ENCODE results near the gene IBA57. TPM values are rescaled to one million over a fixed set of nuclear protein-coding genes. Genes with fewer than 3 reads are reported as not detected.

Gene IBA57
- total RNA-seq, 1 donor from 2014 or later, result 10.4 TPM

DNA sequence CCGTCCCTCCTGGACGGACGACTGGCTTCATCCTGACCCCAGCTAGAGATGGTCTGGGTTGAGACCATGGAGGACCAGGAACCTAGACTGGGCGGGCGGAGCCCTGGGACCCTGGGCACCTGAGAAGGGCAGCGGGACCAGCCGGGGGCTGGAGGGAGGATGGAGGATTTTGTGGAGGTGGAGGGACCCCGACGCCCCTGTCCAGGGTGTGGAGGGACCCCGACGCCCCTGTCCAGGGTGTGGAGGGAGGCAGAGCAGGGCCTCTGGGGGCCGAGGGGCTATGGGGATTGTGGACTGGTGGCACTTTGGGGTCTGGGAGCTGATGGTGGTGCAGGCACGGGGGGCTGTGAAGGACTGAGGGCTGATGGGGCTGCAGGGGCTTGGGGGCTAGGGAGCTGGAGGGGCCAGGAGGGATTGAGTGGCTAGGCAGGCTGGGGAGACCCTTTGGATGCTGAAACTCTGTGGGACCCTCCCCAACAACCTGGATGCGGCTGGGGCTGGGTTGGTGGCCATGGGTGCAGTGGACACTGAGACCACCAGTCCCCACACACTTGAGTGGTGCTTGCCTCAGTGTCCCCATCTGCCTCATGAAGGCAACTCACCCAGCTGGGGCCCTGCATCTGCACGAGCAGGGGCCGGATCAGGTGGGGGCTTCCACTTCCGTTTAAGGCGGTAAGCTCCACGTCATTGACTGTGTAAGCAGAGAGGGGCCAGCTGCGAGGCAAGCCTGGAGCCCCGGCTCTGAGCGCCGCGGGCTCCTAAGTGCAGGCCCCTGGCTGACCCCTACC lies 8.5 kb upstream of the IBA57 start:
- no peak for DNase-seq (ENCODE audit: low read depth)

DNA sequence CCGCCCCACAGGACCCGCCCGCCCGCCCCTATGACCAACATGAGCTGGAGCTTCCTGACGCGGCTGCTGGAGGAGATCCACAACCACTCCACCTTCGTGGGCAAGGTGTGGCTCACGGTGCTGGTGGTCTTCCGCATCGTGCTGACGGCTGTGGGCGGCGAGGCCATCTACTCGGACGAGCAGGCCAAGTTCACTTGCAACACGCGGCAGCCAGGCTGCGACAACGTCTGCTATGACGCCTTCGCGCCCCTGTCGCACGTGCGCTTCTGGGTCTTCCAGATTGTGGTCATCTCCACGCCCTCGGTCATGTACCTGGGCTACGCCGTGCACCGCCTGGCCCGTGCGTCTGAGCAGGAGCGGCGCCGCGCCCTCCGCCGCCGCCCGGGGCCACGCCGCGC lies 7.9 kb upstream of the IBA57 start:
- no peak for DNase-seq (ENCODE audit: low read depth)

DNA sequence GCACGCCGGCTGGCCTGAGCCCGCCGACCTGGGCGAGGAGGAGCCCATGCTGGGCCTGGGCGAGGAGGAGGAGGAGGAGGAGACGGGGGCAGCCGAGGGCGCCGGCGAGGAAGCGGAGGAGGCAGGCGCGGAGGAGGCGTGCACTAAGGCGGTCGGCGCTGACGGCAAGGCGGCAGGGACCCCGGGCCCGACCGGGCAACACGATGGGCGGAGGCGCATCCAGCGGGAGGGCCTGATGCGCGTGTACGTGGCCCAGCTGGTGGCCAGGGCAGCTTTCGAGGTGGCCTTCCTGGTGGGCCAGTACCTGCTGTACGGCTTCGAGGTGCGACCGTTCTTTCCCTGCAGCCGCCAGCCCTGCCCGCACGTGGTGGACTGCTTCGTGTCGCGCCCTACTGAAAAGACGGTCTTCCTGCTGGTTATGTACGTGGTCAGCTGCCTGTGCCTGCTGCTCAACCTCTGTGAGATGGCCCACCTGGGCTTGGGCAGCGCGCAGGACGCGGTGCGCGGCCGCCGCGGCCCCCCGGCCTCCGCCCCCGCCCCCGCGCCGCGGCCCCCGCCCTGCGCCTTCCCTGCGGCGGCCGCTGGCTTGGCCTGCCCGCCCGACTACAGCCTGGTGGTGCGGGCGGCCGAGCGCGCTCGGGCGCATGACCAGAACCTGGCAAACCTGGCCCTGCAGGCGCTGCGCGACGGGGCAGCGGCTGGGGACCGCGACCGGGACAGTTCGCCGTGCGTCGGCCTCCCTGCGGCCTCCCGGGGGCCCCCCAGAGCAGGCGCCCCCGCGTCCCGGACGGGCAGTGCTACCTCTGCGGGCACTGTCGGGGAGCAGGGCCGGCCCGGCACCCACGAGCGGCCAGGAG lies 7.2 kb upstream of the IBA57 start:
- no peak for DNase-seq (ENCODE audit: low read depth)

DNA sequence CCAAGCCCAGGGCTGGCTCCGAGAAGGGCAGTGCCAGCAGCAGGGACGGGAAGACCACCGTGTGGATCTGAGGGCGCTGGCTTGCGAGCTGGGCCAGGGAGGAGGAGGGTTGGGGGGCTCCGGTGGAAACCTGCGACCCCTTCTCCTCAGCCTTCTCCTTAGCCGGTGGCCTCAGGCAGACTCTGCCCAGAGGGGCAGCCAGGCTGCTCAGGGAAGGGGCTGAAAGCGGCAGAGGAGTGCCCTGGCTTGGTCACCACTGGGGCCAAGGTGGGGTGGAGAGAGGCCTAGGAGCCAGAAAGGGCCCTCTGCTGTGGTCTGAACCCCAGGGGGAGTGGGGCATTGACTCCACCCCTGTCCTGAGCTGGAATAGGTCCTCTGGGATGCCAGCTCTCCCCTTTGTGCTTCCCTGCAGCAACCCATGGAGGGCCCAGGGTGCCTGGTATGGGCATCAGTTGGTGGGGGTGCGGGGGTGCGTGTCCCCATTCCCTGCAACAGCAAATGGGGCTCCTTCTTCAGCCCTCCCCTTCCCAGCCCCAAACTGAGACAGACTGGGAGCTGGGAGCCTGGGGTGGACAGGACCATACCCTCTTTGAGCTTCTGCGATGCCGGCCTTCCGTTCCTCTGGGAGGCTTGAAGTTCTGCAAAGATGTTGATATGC lies 6.5 kb upstream of the IBA57 start:
- no peak for DNase-seq (ENCODE audit: low read depth)

DNA sequence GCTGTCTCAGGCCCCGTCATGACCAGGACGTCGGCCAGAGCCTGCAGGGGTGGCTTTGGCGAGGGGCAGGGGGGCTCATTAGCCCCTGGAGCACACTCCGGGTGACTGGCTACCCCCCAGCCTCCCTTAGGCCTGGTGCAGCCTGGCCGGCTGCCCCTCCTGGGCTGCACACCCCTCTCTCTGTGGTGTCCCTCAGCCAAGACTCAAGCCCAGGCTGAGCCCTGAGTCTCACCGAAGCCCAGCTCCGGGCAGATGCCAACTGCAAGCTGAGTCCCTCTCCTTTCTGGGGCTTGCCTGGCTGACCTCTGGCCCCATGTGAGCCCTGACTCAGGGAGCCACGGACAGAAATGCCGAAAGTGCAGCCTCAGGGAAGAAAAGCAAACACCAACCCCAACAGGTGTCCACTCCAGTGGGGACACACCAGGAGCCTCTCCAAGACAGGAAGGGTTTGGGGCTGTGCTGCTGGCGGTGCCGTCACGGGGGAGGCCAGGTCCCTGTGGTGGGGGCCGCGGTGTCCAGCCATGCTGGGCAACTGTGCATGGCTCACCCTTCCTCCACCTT lies 5.3 kb upstream of the IBA57 start:
- DNase-seq (ENCODE audit: low read depth), result no peak

DNA sequence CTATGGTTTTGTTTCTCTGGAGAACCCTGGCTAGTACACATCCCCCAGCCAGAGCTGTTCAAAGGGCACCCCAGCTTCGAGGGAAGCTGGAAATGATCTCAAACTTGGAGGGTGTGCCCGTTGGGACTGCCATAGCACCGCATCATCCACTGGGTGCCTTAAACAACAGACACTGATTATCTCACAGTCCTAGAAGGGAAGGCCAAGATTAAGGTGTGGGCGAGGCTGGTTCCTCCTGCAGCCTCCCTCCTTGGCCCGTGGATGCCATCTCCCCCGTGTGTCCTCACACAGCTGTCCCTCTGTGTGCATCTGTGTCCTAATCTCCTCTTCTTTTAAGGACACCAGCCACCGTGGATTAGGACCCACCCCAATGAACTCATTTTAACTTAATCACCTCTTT lies 4.2 kb upstream of the IBA57 start:
- no peak for DNase-seq (ENCODE audit: low read depth)

DNA sequence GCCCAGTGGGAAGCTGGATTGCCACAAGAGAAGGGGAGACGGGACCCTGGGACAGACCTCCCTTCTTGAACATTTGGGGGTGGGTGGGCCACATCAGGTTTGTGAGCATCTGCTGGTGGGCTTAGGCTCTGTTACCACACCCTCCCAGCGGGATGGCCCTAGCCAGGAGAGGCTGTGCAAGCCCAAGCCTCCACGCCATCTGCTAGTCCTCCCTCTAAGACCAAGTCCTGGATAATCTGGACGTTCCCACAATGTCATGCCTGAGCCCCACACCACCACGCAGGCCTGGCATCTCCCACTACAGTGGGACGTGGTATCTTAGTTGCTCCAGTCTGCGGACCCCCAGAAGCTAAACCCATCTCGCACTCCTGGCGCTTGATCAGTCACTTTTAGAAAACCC lies 3.7 kb upstream of the IBA57 start:
- DNase-seq (ENCODE audit: low read depth), result no peak

DNA sequence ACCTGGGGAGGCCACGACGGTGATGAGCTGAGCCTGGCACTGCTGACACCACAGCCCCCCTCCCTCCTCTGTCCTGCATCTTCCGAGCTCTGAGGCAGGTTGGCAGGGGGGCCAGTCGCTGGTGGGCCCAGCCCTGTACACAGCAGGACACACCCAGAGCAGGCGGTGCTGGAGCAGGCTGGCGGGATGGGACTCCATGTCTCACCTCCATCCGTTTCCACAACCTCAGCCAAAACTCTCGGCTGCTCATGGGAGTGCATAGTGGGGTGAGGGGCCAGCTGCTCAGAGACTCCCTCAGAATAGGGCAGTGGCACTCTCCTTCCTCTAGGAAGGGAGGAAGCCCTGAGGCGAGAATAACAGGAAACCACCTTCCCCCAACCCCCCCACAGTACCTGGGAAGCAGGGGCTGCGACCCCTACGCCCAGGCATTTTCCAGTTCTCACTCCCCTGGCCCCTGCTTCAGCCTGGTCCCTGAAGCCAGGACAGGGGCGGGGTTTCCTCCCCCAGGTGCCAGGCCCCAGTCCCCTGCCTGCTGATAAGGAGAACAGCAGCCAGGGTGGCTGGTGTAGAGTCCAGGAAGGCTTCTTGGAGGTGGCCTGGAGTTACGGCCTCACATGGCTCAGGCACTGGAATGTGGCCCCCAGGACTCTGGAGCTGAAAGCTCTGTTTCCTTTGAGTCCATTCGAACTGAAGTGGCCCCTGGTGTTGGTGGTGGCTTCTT lies 3.2 kb upstream of the IBA57 start:
- DNase-seq (ENCODE audit: low read depth), result no peak

DNA sequence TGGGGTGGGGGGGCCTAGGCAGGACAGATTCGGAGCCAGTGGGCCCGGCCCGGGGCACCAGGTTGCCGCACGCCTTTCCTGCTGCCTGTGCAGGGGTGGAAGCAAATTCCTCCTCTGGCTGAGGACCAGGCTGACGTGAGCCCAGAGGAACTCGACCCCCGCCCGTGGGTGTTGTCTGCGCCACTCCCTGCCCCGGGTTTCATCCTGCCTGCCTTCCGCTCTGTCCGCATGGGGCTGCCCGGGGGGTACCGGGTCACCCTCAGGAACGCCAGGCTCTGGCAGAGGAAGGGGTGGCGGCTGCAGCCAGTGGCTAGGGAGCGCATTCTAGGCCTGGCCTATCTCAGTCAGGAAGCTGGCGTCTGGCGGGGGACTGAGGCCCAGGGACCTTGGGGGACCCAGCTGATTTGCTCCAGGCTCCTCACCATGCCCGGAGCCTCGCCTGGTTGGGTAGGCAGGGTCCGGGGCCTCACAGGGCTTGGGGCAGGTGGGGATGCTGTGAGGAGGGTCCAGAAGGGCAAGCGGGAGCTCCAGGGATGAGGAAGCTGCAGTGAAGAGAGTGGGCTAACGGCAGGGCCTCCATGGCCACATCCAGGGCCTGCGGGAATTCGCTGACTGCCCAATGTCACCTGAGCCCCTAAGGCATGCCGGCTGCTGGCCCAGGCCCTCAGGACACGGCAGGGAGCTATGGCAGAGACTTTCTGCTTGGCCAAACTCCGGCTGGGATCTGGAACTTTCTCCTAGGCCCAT lies 2.4 kb upstream of the IBA57 start:
- DNase-seq (ENCODE audit: low read depth), result no peak

DNA sequence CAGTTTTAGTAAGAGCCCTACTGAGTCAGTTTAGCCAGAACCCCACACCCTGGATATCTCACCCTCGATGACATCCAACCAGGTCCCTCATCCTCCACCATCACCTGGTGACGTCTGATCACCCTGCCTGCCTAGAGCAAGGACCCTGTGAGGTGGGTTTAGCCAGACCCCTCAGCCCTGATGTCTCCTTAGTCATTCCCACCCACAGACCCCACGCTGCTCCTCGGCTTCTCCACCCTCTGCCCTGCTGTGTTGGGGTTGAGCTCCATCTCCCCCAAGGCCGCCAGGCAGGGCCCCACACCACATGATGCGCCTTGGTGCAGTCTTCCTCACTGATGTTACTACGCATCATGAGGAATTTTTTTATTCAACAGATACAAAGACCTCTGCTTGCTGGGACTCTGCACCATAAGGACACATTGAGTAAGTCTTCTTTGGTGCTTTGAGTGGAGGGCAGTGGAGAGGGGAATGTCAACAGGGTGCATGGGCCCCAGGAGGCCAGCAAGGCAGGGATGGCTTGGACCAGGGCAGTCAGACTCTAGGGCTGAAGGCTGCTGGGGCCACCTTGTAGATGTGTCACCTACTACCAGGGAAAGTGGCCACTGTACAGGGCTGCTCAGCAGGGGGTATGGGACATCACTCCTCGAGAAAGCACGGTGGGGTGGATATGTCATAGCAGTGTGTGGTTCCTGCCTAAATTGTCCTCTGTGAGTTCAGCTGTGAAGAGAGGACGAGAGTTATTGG lies 1.7 kb upstream of the IBA57 start:
- no peak for DNase-seq (ENCODE audit: low read depth)

DNA sequence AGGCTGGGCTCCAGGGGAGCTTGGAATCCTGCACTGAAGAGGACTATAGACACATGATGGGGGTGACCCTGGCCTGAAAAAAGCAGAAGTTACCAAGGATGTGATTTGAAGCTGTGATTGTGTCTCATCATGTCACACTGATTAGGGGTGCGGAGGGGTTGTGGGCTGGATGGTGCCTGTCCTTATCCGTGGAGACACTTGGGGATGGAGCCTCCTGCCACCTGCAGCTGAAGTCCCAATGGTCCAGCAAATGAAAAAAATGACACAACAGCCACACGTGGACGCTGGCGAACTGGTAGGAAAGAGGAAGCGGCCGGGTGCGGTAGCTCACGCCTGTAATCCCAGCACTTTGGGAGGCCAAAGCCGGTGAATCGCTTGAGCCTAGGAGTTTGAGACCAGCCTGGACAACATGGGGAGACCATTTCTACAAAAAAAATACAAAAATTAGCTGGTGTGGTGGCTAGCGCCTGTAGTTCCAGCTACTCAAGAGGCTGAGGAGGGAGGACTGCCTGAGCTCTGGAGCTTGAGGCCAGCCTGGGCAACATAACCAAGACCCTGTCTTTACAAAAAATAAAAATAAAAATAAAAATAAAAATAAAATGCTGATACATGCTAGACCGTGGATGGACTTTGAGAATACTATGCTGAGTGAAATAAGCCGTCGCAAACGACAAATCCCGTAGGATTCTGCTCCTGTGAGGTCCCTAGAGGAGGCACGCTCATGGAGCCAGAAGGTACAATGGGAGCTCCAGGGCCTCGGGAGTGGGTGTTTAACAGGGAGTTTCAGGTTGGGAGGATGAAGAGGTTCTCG lies 838 bp upstream of the IBA57 start:
- no peak for DNase-seq (ENCODE audit: low read depth)

DNA sequence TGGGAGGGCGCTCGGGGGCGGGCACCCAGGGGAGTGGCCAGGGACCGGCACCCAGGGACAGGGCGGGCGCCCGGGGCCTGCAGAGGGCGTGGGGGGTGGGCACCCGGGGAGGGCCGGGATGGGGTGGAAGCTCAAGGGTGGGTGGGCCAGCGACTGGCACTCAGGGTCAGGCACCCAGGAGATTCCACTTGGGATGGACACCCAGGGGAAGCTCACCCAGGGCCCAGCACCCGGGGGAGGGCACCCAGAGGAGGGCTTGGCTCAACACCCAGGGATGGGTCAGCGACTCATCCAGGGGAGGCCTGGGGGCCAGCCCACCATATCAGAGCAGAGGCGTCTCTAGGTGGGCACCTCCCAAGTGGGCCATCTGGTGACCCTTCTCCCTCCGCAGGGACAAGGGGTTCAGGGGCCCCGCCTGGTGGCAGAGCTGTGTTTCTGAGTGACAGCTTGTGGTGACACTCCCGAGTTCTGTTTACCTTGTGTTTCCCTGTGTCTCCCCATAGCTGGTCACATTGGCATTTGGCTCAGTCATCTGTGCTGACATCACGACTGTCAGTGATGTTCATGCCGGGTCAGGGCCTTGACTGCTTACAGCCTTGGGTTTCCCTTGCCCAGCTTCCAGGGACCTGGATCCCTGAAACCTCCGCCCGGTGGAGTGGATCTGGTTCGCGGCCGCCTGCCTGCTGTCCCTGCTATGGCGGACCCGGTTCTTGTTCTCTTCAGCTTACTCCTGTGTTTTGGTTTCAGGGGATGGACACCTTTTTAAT lies 749 bp downstream of the IBA57 start:
- peak; percentile 58 for DNase-seq (ENCODE audit: low read depth)

DNA sequence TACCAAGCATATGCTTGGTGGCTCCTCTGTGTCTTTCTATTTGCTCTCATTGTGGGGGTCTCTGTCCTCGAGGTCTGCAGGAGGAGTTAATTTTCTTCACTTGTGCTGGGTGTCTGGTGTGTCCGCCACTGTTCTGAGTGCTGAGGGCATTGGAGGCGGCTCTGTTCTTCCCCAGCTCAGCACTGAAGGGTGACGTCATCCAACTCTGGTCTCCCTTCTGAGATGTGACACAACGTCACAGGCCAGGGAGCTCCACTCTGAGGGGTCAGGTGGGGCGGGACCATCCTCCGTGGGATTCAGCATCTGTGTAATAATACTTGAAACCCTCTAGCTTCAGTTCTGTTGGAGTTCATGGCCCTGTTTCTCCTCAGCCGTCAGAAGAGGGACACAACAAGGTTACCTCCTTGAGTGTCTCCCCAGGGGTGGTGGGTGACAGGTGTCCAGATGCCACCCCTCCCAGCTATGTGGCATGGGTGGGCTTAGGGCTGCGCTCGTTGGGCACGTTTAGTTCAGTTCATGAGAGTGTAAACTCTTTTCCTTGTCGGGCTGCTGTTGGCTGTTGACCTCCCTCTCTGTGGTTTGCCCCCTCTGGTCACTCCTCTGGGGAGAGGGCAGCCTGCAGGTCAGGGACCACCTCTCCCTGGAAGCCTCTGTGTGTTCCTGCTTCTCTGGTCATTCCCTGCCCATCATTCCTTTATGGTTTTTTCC lies 3.1 kb downstream of the IBA57 start:
- DNase-seq (ENCODE audit: low read depth), result no peak

DNA sequence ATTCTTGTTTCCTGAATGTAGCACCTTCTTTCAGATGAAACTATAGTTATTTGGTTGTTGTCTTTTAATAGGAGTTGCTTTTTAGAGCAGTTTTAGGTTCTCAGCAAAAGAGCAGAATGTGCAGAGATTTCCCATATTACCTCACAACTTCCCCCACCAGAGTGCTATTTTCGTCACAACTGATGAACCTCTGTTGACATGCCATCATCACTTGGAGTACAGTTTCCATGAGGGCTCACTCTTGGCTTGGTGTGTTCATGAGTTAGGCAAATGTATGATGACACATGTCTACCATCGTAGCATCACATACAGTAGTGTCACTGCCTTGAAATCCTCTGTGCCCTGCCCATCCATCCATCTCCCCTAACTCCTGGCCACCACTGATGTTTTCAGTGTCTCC lies 3.7 kb downstream of the IBA57 start:
- no peak for DNase-seq (ENCODE audit: low read depth)

DNA sequence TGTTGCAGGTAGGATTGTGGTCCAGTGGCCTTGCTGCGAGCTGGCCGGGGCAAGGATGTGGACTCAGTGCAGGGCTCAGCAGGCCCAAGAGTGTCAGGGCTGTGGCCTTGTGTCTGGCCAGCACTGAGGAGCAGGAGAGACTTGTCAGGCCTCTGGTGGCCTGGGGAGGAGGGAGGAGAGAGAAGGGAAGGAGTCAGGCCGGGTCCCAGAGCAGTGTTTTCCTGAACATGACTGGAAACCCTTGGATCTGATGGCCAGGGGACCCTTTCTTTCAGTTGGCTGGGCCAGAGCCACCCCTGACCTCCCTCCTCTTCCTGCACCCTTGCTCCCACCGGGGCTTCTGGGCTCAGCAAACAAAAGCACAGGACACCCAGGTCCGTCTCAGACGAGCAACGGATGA lies 5.1 kb downstream of the IBA57 start:
- no peak for DNase-seq (ENCODE audit: low read depth)

DNA sequence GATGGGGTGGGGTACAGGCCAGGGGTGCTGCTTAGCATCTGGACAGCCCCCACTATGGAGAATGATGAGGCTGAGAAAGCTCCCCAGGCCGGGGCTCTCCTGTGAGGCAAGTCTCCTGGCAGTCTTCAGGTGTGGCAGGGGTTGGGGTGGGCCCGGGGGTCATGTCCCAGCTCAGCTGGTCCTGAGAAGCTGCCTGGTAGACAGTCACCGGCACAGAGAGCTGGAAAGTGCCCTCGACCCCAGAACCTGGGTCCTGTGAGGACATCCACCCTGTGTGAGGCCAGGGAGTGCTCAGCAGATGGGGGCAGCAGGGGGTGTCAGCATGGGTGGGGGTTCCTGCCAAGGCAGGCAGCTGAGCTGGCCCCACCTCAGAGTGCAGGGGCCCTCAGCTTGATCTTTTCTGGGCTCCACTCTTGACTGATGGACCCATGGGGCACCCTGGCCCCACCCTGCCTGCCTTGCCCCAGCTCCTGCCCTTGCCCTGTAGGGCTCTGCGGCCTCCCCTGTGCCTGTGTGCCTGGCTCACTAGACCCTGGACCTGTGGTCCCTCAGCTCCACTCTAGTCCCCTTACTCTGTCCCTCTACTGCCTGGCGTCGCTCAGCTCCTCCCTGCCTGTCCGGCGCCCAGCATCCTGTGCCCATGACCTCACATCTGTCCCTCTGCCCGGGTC lies 5.8 kb downstream of the IBA57 start:
- no peak for DNase-seq (ENCODE audit: low read depth)
